Neural crest cell (in vitro differentiated cells): ENCODE data around the gene BIN1. TPM values are rescaled to one million over a fixed set of nuclear protein-coding genes. Genes with fewer than 3 reads are reported as not detected.
"Not testable (repeated sequence)": the region's sequence is repeated elsewhere in the genome, so short reads cannot be mapped to it uniquely, and the experiment has no call there.

Experiments
- DNase-seq: peaks from one replicate; pipeline ENCODE4 v3.0.0; 2021; ENCODE audit warnings: low read depth, mixed read lengths, low spot score
- H3K27ac Mint-ChIP-seq: one replicate; pipeline ENCODE4 v1.8.0; 2021; ENCODE audit warnings: mild to moderate bottlenecking, mixed read lengths; ENCODE audit not compliant: unreplicated experiment
- H3K27me3 Mint-ChIP-seq: 2 replicates; pipeline ENCODE4 v1.8.0; 2021; ENCODE audit warnings: low read depth, mild to moderate bottlenecking, mixed read lengths
- H3K36me3 Mint-ChIP-seq: 2 replicates; pipeline ENCODE4 v1.8.0; 2021; ENCODE audit warnings: low read depth, mild to moderate bottlenecking, mixed read lengths
- H3K4me1 Mint-ChIP-seq: 2 replicates; pipeline ENCODE4 v1.8.0; 2021; ENCODE audit warnings: mixed read lengths
- H3K4me3 Mint-ChIP-seq: one replicate; pipeline ENCODE4 v1.8.0; 2021; ENCODE audit warnings: mild to moderate bottlenecking, mixed read lengths
- H3K9me3 Mint-ChIP-seq: 2 replicates; pipeline ENCODE4 v1.8.0; 2021; ENCODE audit warnings: mixed read lengths
- total RNA-seq: library from RNA; stranded (reverse); gene quantifications from 2 replicates; pipeline ENCODE4 v1.2.1, GENCODE V29; 2021
- TF ChIP-seq, protein P1 (sequence below): fragments of 200-600 bp; sonication (generic); conservative IDR thresholded peaks from 2 replicates; pipeline ENCODE4 v1.5.0; 2021; ENCODE audit warnings: antibody characterized with exemption, mild to moderate bottlenecking

Gene BIN1
- total RNA-seq, 1 donor from 2014 or later, result 67.7 TPM

DNA sequence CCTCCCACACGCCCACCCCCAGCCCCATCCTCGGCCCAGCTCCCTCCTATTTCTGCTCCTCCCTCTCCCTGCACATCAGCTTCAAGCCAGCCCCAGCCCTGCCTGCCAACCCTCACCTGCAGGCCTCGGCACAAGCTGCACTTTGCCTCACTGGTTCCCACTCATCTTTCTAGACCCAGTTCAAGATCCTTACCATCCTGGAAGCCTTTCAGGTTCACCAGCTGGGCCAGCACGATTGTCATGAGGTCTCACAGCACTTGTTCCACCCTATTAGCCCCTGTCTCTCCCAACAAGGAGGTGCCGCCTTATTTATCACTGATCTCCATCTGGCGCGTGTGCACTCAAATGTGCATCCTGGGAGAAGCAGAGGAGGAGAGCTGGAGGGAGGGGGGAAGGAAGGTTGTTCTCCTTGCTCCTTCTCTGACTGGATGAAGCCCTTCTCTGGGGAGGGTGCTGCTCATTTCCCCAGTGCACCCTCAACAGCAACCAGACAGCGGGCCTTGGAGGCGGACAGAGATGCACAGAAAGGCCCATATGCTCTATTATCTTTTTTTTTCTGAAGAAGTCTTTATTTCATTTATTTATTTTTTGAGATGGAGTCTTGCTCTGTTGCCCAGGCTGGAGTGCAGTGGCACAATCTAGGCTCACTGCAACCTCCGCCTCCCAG is 15.5 kb upstream of the BIN1 start:
- H3K36me3 Mint-ChIP-seq, result peaks cover 8% of the 10 kb centered on the region
- no peak overlapping the region for H3K4me3 Mint-ChIP-seq
- H3K27ac Mint-ChIP-seq, result no peak overlapping the region
- TF ChIP-seq, protein P1, sequence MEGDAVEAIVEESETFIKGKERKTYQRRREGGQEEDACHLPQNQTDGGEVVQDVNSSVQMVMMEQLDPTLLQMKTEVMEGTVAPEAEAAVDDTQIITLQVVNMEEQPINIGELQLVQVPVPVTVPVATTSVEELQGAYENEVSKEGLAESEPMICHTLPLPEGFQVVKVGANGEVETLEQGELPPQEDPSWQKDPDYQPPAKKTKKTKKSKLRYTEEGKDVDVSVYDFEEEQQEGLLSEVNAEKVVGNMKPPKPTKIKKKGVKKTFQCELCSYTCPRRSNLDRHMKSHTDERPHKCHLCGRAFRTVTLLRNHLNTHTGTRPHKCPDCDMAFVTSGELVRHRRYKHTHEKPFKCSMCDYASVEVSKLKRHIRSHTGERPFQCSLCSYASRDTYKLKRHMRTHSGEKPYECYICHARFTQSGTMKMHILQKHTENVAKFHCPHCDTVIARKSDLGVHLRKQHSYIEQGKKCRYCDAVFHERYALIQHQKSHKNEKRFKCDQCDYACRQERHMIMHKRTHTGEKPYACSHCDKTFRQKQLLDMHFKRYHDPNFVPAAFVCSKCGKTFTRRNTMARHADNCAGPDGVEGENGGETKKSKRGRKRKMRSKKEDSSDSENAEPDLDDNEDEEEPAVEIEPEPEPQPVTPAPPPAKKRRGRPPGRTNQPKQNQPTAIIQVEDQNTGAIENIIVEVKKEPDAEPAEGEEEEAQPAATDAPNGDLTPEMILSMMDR, result no peak
- DNase-seq, result no peak
- H3K4me1 Mint-ChIP-seq, result no peaks in the 10 kb centered on the region
- H3K27me3 Mint-ChIP-seq, result no peaks in the 10 kb centered on the region
- peaks cover 4% of the 10 kb centered on the region for H3K9me3 Mint-ChIP-seq

DNA sequence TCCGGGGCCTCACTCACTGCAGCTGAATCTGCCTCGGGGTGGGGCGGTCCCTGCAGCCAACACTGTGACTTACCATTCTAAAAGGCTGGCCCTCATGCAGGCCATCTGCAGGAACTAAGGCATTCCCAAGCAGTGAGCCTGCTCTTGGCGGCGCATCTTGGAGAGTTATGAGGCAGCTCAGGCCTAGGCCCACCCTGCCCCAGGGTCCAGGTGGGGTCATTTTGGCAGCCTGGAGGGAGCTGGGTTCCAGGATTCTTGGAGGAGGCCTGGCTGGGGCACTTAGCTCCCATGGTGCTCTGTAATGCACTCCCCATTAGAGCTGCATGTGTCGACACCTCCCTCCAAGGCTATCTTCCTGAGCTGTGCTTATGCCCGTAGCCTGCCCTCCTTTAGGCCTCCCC is 14.8 kb upstream of the BIN1 start:
- Mint-ChIP-seq H3K36me3 (peaks cover 8% of the 10 kb centered on the region), H3K27me3 (no peaks in the 10 kb centered on the region), H3K4me1 (no peaks in the 10 kb centered on the region), H3K27ac (no peak overlapping the region), H3K4me3 (no peak overlapping the region), H3K9me3 (peaks cover 4% of the 10 kb centered on the region)
- no peak for DNase-seq
- TF ChIP-seq, protein P1, result no peak

DNA sequence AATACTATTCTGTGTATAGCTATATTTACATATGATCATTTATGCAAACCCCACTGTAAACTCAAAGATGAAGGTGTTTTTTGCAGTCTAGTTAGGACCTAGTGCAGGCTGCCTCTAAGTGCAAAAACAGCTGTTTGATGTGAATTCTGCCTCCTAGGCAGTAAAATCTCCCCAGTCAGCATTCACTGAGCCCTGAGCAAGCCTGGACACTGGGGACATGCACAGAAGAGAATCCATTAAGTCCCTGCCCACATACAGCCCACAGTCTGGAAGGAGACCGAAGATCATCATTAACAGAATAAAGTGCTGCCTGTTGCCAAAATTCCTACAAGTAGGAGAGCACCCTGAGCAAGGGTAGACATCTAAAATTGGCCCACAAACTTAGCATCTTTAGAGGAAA is 14.4 kb upstream of the BIN1 start:
- peaks cover 4% of the 10 kb centered on the region for H3K9me3 Mint-ChIP-seq
- no peaks in the 10 kb centered on the region for H3K27me3 Mint-ChIP-seq
- no peak overlapping the region for H3K4me3 Mint-ChIP-seq
- peaks cover 8% of the 10 kb centered on the region for H3K36me3 Mint-ChIP-seq
- TF ChIP-seq, protein P1, result no peak
- DNase-seq, result no peak
- H3K4me1 Mint-ChIP-seq, result no peaks in the 10 kb centered on the region
- no peak overlapping the region for H3K27ac Mint-ChIP-seq

DNA sequence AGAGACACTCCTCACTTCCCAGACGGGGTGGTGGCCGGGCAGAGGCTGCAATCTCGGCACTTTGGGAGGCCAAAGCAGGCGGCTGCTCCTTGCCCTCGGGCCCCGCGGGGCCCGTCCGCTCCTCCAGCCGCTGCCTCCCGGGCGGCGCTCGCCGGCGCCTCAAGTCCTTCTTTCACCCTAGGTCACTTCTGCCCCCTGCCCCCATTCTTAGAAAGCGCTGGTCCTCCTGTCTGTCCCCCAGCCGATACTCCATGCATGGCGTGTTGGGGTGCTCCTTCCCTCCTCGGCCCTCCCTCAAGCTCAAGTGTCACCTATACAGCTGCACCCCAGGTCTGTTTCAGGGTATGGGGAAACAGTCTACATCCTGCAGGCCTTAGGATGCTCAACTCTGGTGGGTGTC is 13.5 kb upstream of the BIN1 start:
- not testable (repeated sequence) for H3K27me3 Mint-ChIP-seq, H3K4me3 Mint-ChIP-seq, H3K27ac Mint-ChIP-seq, H3K36me3 Mint-ChIP-seq, H3K9me3 Mint-ChIP-seq, H3K4me1 Mint-ChIP-seq, DNase-seq

DNA sequence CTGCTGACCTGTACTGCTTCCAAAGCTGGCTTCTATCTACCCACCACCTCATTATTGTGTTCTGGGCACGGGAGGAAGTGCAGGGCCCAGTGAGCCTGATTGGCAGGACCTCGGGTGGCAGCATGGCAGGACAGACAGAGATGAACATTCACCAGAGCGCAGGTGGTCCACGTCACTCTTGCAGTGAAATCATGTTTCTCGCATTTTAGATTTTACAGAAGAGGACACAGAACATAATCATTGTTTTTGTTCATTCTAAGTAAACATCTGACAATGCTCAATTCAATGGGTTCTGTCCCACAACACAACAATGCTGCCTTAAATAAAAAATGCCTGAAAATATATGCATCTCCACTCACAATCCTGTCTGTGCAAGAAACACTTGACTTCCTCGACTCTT is 11.5 kb upstream of the BIN1 start:
- Mint-ChIP-seq H3K9me3 (peaks cover 4% of the 10 kb centered on the region), H3K4me1 (no peaks in the 10 kb centered on the region), H3K27me3 (no peaks in the 10 kb centered on the region), H3K4me3 (no peak overlapping the region), H3K27ac (no peak overlapping the region), H3K36me3 (peaks cover 8% of the 10 kb centered on the region)
- no peak for DNase-seq
- TF ChIP-seq, protein P1, result no peak

DNA sequence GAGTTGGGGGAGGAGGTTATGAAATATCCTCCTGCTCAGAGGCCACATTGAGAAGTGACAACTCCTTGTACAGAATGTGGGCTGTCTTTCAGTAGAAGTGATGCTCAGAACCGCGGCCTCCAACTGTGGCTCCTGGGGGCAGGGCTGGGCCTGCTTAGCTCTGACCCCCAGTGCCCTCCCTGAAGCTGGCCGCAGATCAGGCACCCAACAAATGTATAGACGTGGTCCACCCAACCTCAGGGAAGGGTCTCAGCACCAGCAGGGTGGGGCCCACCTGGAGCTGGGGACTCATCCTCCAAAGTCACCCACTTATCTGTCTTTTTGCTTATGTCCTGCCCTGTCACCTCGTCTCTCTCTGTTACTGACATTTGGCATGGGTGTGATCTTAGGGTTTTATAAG is 11.1 kb upstream of the BIN1 start:
- Mint-ChIP-seq H3K4me1 (no peaks in the 10 kb centered on the region), H3K9me3 (peaks cover 2% of the 10 kb centered on the region), H3K4me3 (no peak overlapping the region), H3K27me3 (no peaks in the 10 kb centered on the region), H3K27ac (no peak overlapping the region), H3K36me3 (peaks cover 6% of the 10 kb centered on the region)
- no peak for DNase-seq
- TF ChIP-seq, protein P1, result no peak
